Endothelial cell of umbilical vein (primary cell): Measurements from ENCODE around the gene TMEM135. TPM values are rescaled to one million over a fixed set of nuclear protein-coding genes. Genes with fewer than 3 reads are reported as not detected.
A peak's percentile ranks its signal among the peaks of the same experiment; 100 is the strongest.

Experiments
- BruUV-seq: library from RNA; stranded (reverse); fragments of 400-500 nt; replicated peaks from 2 replicates; lab custom pipeline; 2021; lab: Mats Ljungman, UMichigan
- CTCF ChIA-PET: fragments of 300-600, 350-600 bp; sonication (Branson Sonifier 250); formaldehyde crosslinking; loops from one replicate; lab custom pipeline; 2021; ENCODE audit warnings: antibody characterized with exemption, inconsistent platforms; lab: Charles Lee
- POLR2A ChIA-PET: fragments of 300-600, 350-600 bp; sonication (Branson Sonifier 250); formaldehyde crosslinking; loops from one replicate; lab custom pipeline; 2021; ENCODE audit warnings: antibody characterized with exemption, inconsistent platforms; lab: Charles Lee
- DNase-seq: peaks from one replicate; pipeline ENCODE4 v3.0.0-alpha.2; 2011; ENCODE audit warnings: low read depth, low spot score
- FAIRE-seq: peaks from 2 replicates; lab custom pipeline; 2011; peaks lifted over from hg19 to GRCh38; lab: Jason Lieb, UNC
- H2AFZ ChIP-seq: 2 replicates; pipeline ENCODE4 v1.6.0; 2012; ENCODE audit warnings: low read depth, low read length, control low read depth, inconsistent platforms
- H3K27ac ChIP-seq: 2 replicates; pipeline ENCODE4 v1.5.1; 2011; ENCODE audit warnings: low read depth, mild to moderate bottlenecking, control low read depth, low read length, moderate library complexity; ENCODE audit not compliant: insufficient read depth
- H3K27me3 ChIP-seq, 2 experiments: 2 replicates each; pipeline versions ENCODE4 v1.6.0 to v1.6.1; 2011; ENCODE audit warnings: low read length in 2 of 2, mixed read lengths in 1 of 2; ENCODE audit not compliant: control insufficient read depth in 2 of 2, insufficient read depth in 2 of 2
- H3K36me3 ChIP-seq, 2 experiments: 2 replicates in 1 of 2; 3 replicates in 1 of 2; pipeline ENCODE4 v1.5.1; 2011; ENCODE audit warnings: low read length in 2 of 2, mild to moderate bottlenecking in 1 of 2, moderate library complexity in 1 of 2; ENCODE audit not compliant: control insufficient read depth in 2 of 2, insufficient read depth in 2 of 2; ENCODE audit errors: extremely low read depth in 1 of 2
- H3K4me1 ChIP-seq: 3 replicates; pipeline ENCODE4 v1.5.1; 2011; ENCODE audit warnings: mild to moderate bottlenecking, low read length; ENCODE audit not compliant: control insufficient read depth, insufficient read depth; ENCODE audit errors: extremely low read depth
- H3K4me2 ChIP-seq: 2 replicates; pipeline ENCODE4 v1.6.1; 2011; ENCODE audit warnings: low read length, control low read depth, mixed read lengths; ENCODE audit not compliant: insufficient read depth
- H3K4me3 ChIP-seq, 3 experiments: fragments of 200-600 bp in 1 of 3; sonication (generic), shearing (Covaris generic) in 1 of 3; replicated peaks in 1 of 3; 2 replicates each; pipeline ENCODE4 v1.5.1; 2011 to 2016; ENCODE audit warnings: control low read depth in 3 of 3, low read length in 3 of 3, mild to moderate bottlenecking in 2 of 3, inconsistent platforms in 1 of 3, low read depth in 1 of 3, moderate library complexity in 1 of 3; ENCODE audit not compliant: insufficient read depth in 1 of 3
- H3K79me2 ChIP-seq: 2 replicates; pipeline ENCODE4 v1.6.0; 2012; ENCODE audit warnings: low read length, inconsistent platforms; ENCODE audit not compliant: control insufficient read depth, insufficient read depth
- H3K9ac ChIP-seq: replicated peaks from 2 replicates; pipeline ENCODE3; 2011; ENCODE audit warnings: low read length, control low read depth; ENCODE audit not compliant: insufficient read depth; ENCODE audit errors: extremely low read depth
- H3K9me1 ChIP-seq: replicated peaks from 3 replicates; pipeline ENCODE4 v1.6.0; 2011; ENCODE audit warnings: mild to moderate bottlenecking, low read length; ENCODE audit not compliant: control insufficient read depth, insufficient read depth; ENCODE audit errors: extremely low read depth
- H3K9me3 ChIP-seq: replicated peaks from 2 replicates; pipeline ENCODE4 v1.5.1; 2012; ENCODE audit warnings: low read length, inconsistent platforms; ENCODE audit not compliant: control insufficient read depth, insufficient read depth
- H4K20me1 ChIP-seq: replicated peaks from 2 replicates; pipeline ENCODE3; 2011; ENCODE audit warnings: mild to moderate bottlenecking, low read length; ENCODE audit not compliant: control insufficient read depth, insufficient read depth; ENCODE audit errors: extremely low read depth
- FOS ChIP-seq: IDR thresholded peaks from 2 replicates; pipeline ENCODE4 v1.6.1; 2011; ENCODE audit warnings: mild to moderate bottlenecking, low read length, moderate library complexity, borderline replicate concordance; ENCODE audit not compliant: insufficient read depth
- GATA2 ChIP-seq: IDR thresholded peaks from 2 replicates; pipeline ENCODE4 v1.7.0; 2011; ENCODE audit warnings: low read depth, mild to moderate bottlenecking, moderate library complexity, mixed read lengths, low read length; ENCODE audit not compliant: insufficient read length, insufficient read depth
- JUN ChIP-seq: IDR thresholded peaks from 2 replicates; pipeline ENCODE4 v1.6.1; 2011; ENCODE audit warnings: borderline replicate concordance, low read depth; ENCODE audit not compliant: insufficient read length, insufficient read depth
- MYC ChIP-seq: IDR thresholded peaks from one replicate; pipeline ENCODE4 v1.6.1; 2011; ENCODE audit warnings: mild to moderate bottlenecking, low read depth, low read length
- POLR2A ChIP-seq: IDR thresholded peaks from 2 replicates; pipeline ENCODE4 v1.6.1; 2012; ENCODE audit warnings: low read depth, mild to moderate bottlenecking, control low read depth, low read length
- POLR2AphosphoS5 ChIP-seq: IDR thresholded peaks from 2 replicates; pipeline ENCODE4 v1.6.1; 2012; ENCODE audit warnings: low read depth, mild to moderate bottlenecking, control low read depth, low read length, moderate library complexity; ENCODE audit not compliant: insufficient read depth
- dilution Hi-C: fragments of 300-500 bp; cut with MboI; formaldehyde crosslinking; loops from one replicate; pipeline ENCODE4 v1.15.0; 2019; ENCODE audit warnings: low sequenced_read_pairs; ENCODE audit not compliant: extremely low pct_ligation_motif_present
- intact Hi-C: fragments of 100-400 bp; cut with micrococcal nuclease; formaldehyde crosslinking; loops from one replicate; pipeline ENCODE4 v1.10.0; 2022
- polyA plus RNA-seq, 4 experiments: library from polyadenylated mRNA; depleted of rRNA in 3 of 4; stranded (reverse) in 3 of 4; unstranded in 1 of 4; fragments of >200 nt; gene quantifications; 2 replicates each; pipeline versions ENCODE4 v1.2.1 to v1.2.3, GENCODE V29; 2011 to 2012; ENCODE audit warnings: missing spikeins in 1 of 4
- total RNA-seq: library from RNA; stranded (reverse); gene quantifications from 2 replicates; pipeline ENCODE4 v1.2.3, GENCODE V29; 2021
- TF ChIP-seq, protein P1 (sequence below), 2 donors: IDR thresholded peaks; 1 replicate in 1 of 2; 2 replicates in 1 of 2; pipeline ENCODE4 v1.5.1; 2011; ENCODE audit warnings: low read length in 2 of 2, mild to moderate bottlenecking in 2 of 2, moderate library complexity in 2 of 2, control low read depth in 1 of 2, inconsistent platforms in 1 of 2, low read depth in 1 of 2; ENCODE audit not compliant: insufficient read depth in 1 of 2; ENCODE audit errors: extremely low read depth in 1 of 2
- TF ChIP-seq, protein P2 (sequence below): IDR thresholded peaks from 2 replicates; pipeline ENCODE4 v1.6.1; 2011; ENCODE audit not compliant: insufficient read depth, insufficient read length

The TMEM135 gene
- total and polyA plus RNA-seq, 2 donors (not counting 3 experiments of a cell fraction or from before 2014, with no cell fraction given): 12.3 to 33.2 TPM

DNA sequence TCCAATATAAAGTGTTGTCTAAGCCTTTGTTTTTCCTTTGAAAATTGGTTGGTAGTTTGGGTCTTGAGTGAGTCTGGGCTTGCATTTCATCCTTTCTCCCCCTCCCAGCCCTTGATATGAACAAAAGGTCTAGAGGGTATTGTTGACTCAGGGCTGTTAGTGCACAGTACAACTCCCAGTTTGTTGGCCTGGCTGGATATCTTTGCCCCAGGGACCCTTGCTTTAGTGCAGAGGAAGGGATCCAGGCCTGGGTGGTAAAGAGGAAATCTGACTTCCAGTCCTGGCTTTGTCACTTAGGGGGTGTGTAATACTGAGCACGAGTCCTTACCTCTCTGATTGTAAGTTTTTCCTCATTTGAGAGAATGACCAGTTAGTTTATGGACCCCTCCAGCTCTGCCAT lies 330.4 kb downstream of the TMEM135 start:
- DNase-seq (peak; percentile 87), FAIRE-seq (peak; percentile 74)
- H3K9ac ChIP-seq: peak overlapping the region; percentile 74
- no peak overlapping the region for H3K4me3 ChIP-seq
- H3K27me3 ChIP-seq: no peaks in the 10 kb centered on the region
- TF ChIP-seq, protein P1, sequence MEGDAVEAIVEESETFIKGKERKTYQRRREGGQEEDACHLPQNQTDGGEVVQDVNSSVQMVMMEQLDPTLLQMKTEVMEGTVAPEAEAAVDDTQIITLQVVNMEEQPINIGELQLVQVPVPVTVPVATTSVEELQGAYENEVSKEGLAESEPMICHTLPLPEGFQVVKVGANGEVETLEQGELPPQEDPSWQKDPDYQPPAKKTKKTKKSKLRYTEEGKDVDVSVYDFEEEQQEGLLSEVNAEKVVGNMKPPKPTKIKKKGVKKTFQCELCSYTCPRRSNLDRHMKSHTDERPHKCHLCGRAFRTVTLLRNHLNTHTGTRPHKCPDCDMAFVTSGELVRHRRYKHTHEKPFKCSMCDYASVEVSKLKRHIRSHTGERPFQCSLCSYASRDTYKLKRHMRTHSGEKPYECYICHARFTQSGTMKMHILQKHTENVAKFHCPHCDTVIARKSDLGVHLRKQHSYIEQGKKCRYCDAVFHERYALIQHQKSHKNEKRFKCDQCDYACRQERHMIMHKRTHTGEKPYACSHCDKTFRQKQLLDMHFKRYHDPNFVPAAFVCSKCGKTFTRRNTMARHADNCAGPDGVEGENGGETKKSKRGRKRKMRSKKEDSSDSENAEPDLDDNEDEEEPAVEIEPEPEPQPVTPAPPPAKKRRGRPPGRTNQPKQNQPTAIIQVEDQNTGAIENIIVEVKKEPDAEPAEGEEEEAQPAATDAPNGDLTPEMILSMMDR (IDR thresholded peaks at IDR 0.05; ENCODE audit: extremely low read depth in 1 of 2, insufficient read depth in 1 of 2, low read depth in 1 of 2, low read length in 2 of 2): no peak
- TF ChIP-seq MYC: no peak
- TF ChIP-seq, protein P2, sequence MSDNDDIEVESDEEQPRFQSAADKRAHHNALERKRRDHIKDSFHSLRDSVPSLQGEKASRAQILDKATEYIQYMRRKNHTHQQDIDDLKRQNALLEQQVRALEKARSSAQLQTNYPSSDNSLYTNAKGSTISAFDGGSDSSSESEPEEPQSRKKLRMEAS: no peak
- peak; percentile 59 for TF ChIP-seq FOS
- peak; percentile 76 for TF ChIP-seq GATA2
- peak; percentile 29 for TF ChIP-seq POLR2A
- TF ChIP-seq POLR2AphosphoS5: peak; percentile 56
- no peak for TF ChIP-seq JUN
- H2AFZ ChIP-seq: no peak overlapping the region
- no peaks in the 10 kb centered on the region for H3K9me1 ChIP-seq
- intact Hi-C loops (loop anchor here (1.0 to 5.0 kb wide), 3 partner anchors 53 to 431 kb away; no protein-coding TSS in a partner anchor), dilution Hi-C loops (no loop called here)
- peak overlapping the region; percentile 94 for H3K27ac ChIP-seq
- H3K4me1 ChIP-seq: peaks cover 47% of the 10 kb centered on the region
- BruUV-seq: no TSS peak
- H3K36me3 ChIP-seq: no peaks in the 10 kb centered on the region
- no peaks in the 10 kb centered on the region for H3K79me2 ChIP-seq
- peak overlapping the region; percentile 62 for H3K4me2 ChIP-seq
- H4K20me1 ChIP-seq: no peaks in the 10 kb centered on the region
- CTCF ChIA-PET: interaction anchor here (1.1 to 6.2 kb wide), 6 partner anchors 10 to 53 kb away, joined by 3 to 104 read pairs (median 8); no protein-coding TSS in a partner anchor
- no peaks in the 10 kb centered on the region for H3K9me3 ChIP-seq
- POLR2A ChIA-PET: interaction anchor here (1.2 kb wide), 2 partner anchors 15 to 53 kb away, joined by 3 to 4 read pairs; no protein-coding TSS in a partner anchor
